K562 (cell line): ENCODE data around the gene HES4. TPM values are rescaled to one million over a fixed set of nuclear protein-coding genes. Genes with fewer than 3 reads are reported as not detected.
A peak's percentile ranks its signal among the peaks of the same experiment; 100 is the strongest.

Experiments
- ATF7 ChIP-seq: fragments of 450-650 bp; IDR thresholded peaks from 2 replicates; pipeline ENCODE4 v1.7.1; 2014; ENCODE audit warnings: mild to moderate bottlenecking, moderate library complexity
- CBFB ChIP-seq: sonication (generic); formaldehyde crosslinking; IDR thresholded peaks from 2 replicates; pipeline ENCODE4 v1.4.0; 2020; ENCODE audit warnings: mild to moderate bottlenecking, missing genetic modification reagents
- CCNT2 ChIP-seq: IDR thresholded peaks from 2 replicates; pipeline ENCODE4 v1.6.1; 2011; ENCODE audit warnings: borderline replicate concordance, low read depth, mild to moderate bottlenecking, moderate library complexity, mixed read lengths, low read length; ENCODE audit not compliant: insufficient read length; ENCODE audit errors: extremely low read depth
- HDAC6 ChIP-seq: IDR thresholded peaks from 2 replicates; pipeline ENCODE4 v1.6.1; 2012; ENCODE audit warnings: low read depth, mild to moderate bottlenecking, control low read depth, inconsistent platforms, low read length, moderate library complexity
- HMGN3 ChIP-seq: IDR thresholded peaks from 2 replicates; pipeline ENCODE4 v1.6.1; 2011; ENCODE audit warnings: borderline replicate concordance, low read depth, mild to moderate bottlenecking, mixed read lengths, low read length; ENCODE audit not compliant: insufficient read length; ENCODE audit errors: extremely low read depth
- RAD21 ChIP-seq, 2 experiments: fragments of 250-450 bp in 1 of 2; fragments of 450-650 bp in 1 of 2; sonication (Bioruptor Pico) in 1 of 2; formaldehyde crosslinking in 1 of 2; IDR thresholded peaks in 1 of 2; conservative IDR thresholded peaks in 1 of 2; 2 replicates each; pipeline versions ENCODE4 v1.4.0 to v1.8.0; 2020 to 2022; ENCODE audit warnings: mild to moderate bottlenecking in 2 of 2, moderate library complexity in 1 of 2
- RBM22 ChIP-seq: fragments of 200-400 bp; formaldehyde crosslinking; IDR thresholded peaks from 2 replicates; pipeline ENCODE4 v1.6.1; 2018; ENCODE audit warnings: low read length, low read depth; ENCODE audit not compliant: poor library complexity, severe bottlenecking
- RCOR1 ChIP-seq, 2 experiments: IDR thresholded peaks; 2 replicates each; pipeline ENCODE4 v1.6.1; 2012; ENCODE audit warnings: low read depth in 2 of 2, low read length in 2 of 2, borderline replicate concordance in 1 of 2, improper control_type of control experiment in 1 of 2
- RHOXF2B ChIP-seq: fragments of 250-450 bp; sonication (Bioruptor Pico); conservative IDR thresholded peaks from 2 replicates; pipeline ENCODE4 v1.5.1; 2021
- SIRT6 ChIP-seq: IDR thresholded peaks from one replicate; pipeline ENCODE4 v1.6.1; 2012; ENCODE audit warnings: low read depth, mild to moderate bottlenecking, control low read depth, inconsistent platforms, low read length, moderate library complexity
- SIX5 ChIP-seq, 2 experiments: IDR thresholded peaks; 2 replicates each; pipeline ENCODE4 v1.6.1; 2011; ENCODE audit warnings: low read length in 2 of 2, borderline replicate concordance in 1 of 2, low read depth in 1 of 2, mild to moderate bottlenecking in 1 of 2, moderate library complexity in 1 of 2; ENCODE audit not compliant: insufficient read depth in 1 of 2
- TFAM ChIP-seq: fragments of 250-450 bp; sonication (Bioruptor Pico); conservative IDR thresholded peaks from 2 replicates; pipeline ENCODE4 v1.5.0; 2021; ENCODE audit warnings: mild to moderate bottlenecking, moderate library complexity
- ZNF263 ChIP-seq: sonication (generic); formaldehyde crosslinking; IDR thresholded peaks from 2 replicates; pipeline ENCODE4 v1.8.0; 2022; ENCODE audit warnings: mild to moderate bottlenecking, missing genetic modification reagents, borderline replicate concordance
- ZNF436 ChIP-seq: fragments of 250-450, 450-650 bp; sonication (Bioruptor Pico); formaldehyde crosslinking; IDR thresholded peaks from 2 replicates; pipeline ENCODE4 v1.7.0; 2020; ENCODE audit warnings: mild to moderate bottlenecking
- ZNF445 ChIP-seq: fragments of 250-450 bp; sonication (Bioruptor Pico); IDR thresholded peaks from 2 replicates; pipeline ENCODE4 v1.4.0; 2020; ENCODE audit warnings: low read depth, mild to moderate bottlenecking, moderate library complexity
- polyA plus RNA-seq, 8 experiments: library from polyadenylated mRNA; depleted of rRNA in 4 of 8; stranded (reverse) in 5 of 8; unstranded in 3 of 8; fragments of >200 nt; fragmentation: Nextera tagmentation in 2 of 8; fragmentation: Illumina TruSeq in 1 of 8; extraction: Ambion mirVana in 2 of 8; extraction: Trizol in 1 of 8; gene quantifications; 2 replicates each; pipeline versions ENCODE4 v1.2.1 to v1.2.3, GENCODE V29; 2011 to 2014; ENCODE audit warnings: inconsistent platforms in 1 of 8, missing spikeins in 1 of 8
- total RNA-seq, 7 experiments: library from RNA; depleted of rRNA in 6 of 7; stranded (reverse); fragments of >200 nt in 6 of 7; fragmentation: Illumina TruSeq in 2 of 7; extraction: Trizol in 2 of 7; gene quantifications; 2 replicates each; pipeline versions ENCODE4 v1.2.1 to v1.2.3, GENCODE V29; 2011 to 2021; ENCODE audit warnings: low replicate concordance in 1 of 7
- TF ChIP-seq, protein P1 (sequence below): fragments of 450-650 bp; formaldehyde crosslinking; IDR thresholded peaks from 2 replicates; pipeline ENCODE4 v1.4.0; 2020; ENCODE audit warnings: mild to moderate bottlenecking, moderate library complexity
- TF ChIP-seq, protein P2 (sequence below): fragments of 450-650 bp; formaldehyde crosslinking; IDR thresholded peaks from 2 replicates; pipeline ENCODE4 v1.4.0; 2022; ENCODE audit warnings: missing genetic modification characterization
- TF ChIP-seq, protein P3 (sequence below), 2 experiments: IDR thresholded peaks in 1 of 2; conservative IDR thresholded peaks in 1 of 2; 2 replicates each; pipeline ENCODE4 v1.6.1; 2016; ENCODE audit warnings: low read depth in 2 of 2, mild to moderate bottlenecking in 1 of 2, missing compliant biosample characterization in 1 of 2, missing genetic modification characterization in 1 of 2, moderate library complexity in 1 of 2
- TF ChIP-seq, protein P4 (sequence below), 2 experiments: IDR thresholded peaks; 2 replicates each; pipeline ENCODE4 v1.6.1; 2011; ENCODE audit warnings: borderline replicate concordance in 1 of 2, control low read depth in 1 of 2, low read depth in 1 of 2, low read length in 1 of 2, mild to moderate bottlenecking in 1 of 2, mixed read lengths in 1 of 2, moderate library complexity in 1 of 2; ENCODE audit not compliant: insufficient read depth in 1 of 2, insufficient read length in 1 of 2, poor library complexity in 1 of 2, severe bottlenecking in 1 of 2; ENCODE audit errors: extremely low read depth in 1 of 2

HES4 gene
- total and polyA plus RNA-seq, 9 of the 15 experiments (the other 6 are each of a cell fraction or from before 2014, with no cell fraction given), result 0.21 to 43.7 (median 5.3) TPM; not detected in 2

DNA sequence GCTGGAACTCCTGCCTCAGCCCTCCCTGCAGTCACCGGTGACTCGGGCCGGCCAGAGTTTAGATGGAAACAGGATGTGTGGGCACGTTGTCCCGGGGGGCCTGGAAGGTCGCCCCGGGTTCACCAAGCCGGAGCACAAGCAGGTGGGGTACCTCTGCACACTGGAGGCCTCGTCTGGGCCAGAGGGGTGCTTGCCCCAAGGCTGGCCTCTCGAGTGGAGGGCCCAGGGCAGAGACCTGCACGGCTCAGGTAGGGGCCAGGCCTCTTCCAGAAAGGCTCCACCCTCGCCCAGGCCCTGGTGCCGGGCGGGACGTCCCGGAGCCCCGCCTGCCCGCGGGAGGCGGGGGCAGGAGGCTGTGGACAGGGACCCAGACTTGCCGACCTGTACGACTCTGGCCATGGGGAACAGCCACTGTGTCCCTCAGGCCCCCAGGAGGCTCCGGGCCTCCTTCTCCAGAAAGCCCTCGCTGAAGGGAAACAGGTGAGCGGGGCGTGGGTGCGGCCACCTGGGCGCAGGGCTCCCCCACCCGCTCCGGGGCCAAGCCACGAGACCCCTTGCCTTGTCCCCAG is 33.7 kb downstream of the HES4 start, which contains the start of gene PLEKHN1 (continued):
- TF ChIP-seq, protein P1, sequence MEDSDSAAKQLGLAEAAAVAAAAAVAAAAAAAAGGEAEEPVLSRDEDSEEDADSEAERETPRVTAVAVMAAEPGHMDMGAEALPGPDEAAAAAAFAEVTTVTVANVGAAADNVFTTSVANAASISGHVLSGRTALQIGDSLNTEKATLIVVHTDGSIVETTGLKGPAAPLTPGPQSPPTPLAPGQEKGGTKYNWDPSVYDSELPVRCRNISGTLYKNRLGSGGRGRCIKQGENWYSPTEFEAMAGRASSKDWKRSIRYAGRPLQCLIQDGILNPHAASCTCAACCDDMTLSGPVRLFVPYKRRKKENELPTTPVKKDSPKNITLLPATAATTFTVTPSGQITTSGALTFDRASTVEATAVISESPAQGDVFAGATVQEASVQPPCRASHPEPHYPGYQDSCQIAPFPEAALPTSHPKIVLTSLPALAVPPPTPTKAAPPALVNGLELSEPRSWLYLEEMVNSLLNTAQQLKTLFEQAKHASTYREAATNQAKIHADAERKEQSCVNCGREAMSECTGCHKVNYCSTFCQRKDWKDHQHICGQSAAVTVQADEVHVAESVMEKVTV, result no peak
- TF ChIP-seq CCNT2 (peak; percentile 27), ZNF436 (CRISPR knock-in tag) (no peak), ATF7 (no peak; the same call in 1 of the 2 replicates), CBFB (CRISPR knock-in tag) (no peak; the same call in 1 of the 2 replicates), HMGN3 (no peak), SIX5 (IDR thresholded peaks at IDR 0.05; ENCODE audit: borderline replicate concordance in 1 of 2, insufficient read depth in 1 of 2, low read depth in 1 of 2, low read length in 2 of 2) (no peak), HDAC6 (no peak), SIRT6 (no peak), RCOR1 (IDR thresholded peaks at IDR 0.05; ENCODE audit: borderline replicate concordance in 1 of 2, low read depth in 2 of 2, low read length in 2 of 2) (no peak), ZNF263 (CRISPR knock-in tag) (no peak), RHOXF2B (no peak), ZNF445 (CRISPR knock-in tag) (no peak), RBM22 (no peak), TFAM (CRISPR knock-in tag) (no peak), RAD21 (CRISPR knock-in tag; conservative IDR thresholded peaks at IDR 0.05 in 1 of 2, IDR thresholded peaks at IDR 0.05 in 1 of 2) (no peak)
- TF ChIP-seq, protein P2, sequence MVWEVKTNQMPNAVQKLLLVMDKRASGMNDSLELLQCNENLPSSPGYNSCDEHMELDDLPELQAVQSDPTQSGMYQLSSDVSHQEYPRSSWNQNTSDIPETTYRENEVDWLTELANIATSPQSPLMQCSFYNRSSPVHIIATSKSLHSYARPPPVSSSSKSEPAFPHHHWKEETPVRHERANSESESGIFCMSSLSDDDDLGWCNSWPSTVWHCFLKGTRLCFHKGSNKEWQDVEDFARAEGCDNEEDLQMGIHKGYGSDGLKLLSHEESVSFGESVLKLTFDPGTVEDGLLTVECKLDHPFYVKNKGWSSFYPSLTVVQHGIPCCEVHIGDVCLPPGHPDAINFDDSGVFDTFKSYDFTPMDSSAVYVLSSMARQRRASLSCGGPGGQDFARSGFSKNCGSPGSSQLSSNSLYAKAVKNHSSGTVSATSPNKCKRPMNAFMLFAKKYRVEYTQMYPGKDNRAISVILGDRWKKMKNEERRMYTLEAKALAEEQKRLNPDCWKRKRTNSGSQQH (CRISPR knock-in tag), result 0 out of 2 replicates have a peak, but pooled peaks have one; percentile 41
- TF ChIP-seq, protein P3, sequence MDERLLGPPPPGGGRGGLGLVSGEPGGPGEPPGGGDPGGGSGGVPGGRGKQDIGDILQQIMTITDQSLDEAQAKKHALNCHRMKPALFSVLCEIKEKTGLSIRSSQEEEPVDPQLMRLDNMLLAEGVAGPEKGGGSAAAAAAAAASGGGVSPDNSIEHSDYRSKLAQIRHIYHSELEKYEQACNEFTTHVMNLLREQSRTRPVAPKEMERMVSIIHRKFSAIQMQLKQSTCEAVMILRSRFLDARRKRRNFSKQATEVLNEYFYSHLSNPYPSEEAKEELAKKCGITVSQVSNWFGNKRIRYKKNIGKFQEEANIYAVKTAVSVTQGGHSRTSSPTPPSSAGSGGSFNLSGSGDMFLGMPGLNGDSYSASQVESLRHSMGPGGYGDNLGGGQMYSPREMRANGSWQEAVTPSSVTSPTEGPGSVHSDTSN (CRISPR knock-in tag; IDR thresholded peaks at IDR 0.05; ENCODE audit: low read depth), result no peak
- TF ChIP-seq, protein P3 (tag; conservative IDR thresholded peaks at IDR 0.05; ENCODE audit: low read depth), result no peak
- TF ChIP-seq, protein P4, sequence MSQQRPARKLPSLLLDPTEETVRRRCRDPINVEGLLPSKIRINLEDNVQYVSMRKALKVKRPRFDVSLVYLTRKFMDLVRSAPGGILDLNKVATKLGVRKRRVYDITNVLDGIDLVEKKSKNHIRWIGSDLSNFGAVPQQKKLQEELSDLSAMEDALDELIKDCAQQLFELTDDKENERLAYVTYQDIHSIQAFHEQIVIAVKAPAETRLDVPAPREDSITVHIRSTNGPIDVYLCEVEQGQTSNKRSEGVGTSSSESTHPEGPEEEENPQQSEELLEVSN (IDR thresholded peaks at IDR 0.05; ENCODE audit: borderline replicate concordance in 1 of 2, extremely low read depth in 1 of 2, insufficient read depth in 1 of 2, insufficient read length in 1 of 2, low read depth in 1 of 2, low read length in 1 of 2, poor library complexity in 1 of 2, severe bottlenecking in 1 of 2), result peak in 1 of 2 experiments; percentile 5
